HFFc6 (cell line): ENCODE results near the gene HIP1R. TPM values are rescaled to one million over a fixed set of nuclear protein-coding genes. Genes with fewer than 3 reads are reported as not detected.

ENCODE experiments used
- DNase-seq: peaks from one replicate; pipeline ENCODE4 v3.0.0-alpha.2; 2018
- H3K27ac Mint-ChIP-seq: 2 replicates; pipeline ENCODE4 v1.8.0; 2020; ENCODE audit warnings: mild to moderate bottlenecking, mixed read lengths
- H3K27me3 Mint-ChIP-seq: 2 replicates; pipeline ENCODE4 v1.8.0; 2021; ENCODE audit warnings: mild to moderate bottlenecking, moderate library complexity, mixed read lengths; ENCODE audit not compliant: insufficient read depth
- H3K36me3 Mint-ChIP-seq: 2 replicates; pipeline ENCODE4 v1.8.0; 2021; ENCODE audit warnings: low read depth, mixed read lengths
- H3K4me1 Mint-ChIP-seq: 2 replicates; pipeline ENCODE4 v1.8.0; 2020; ENCODE audit warnings: low read depth, mixed read lengths
- H3K4me3 Mint-ChIP-seq: 2 replicates; pipeline ENCODE4 v1.8.0; 2020; ENCODE audit warnings: mild to moderate bottlenecking, moderate library complexity, mixed read lengths
- H3K9me3 Mint-ChIP-seq: 2 replicates; pipeline ENCODE4 v1.8.0; 2020; ENCODE audit warnings: mild to moderate bottlenecking, mixed read lengths
- CTCF ChIP-seq: fragments of 200-600 bp; sonication (generic); IDR thresholded peaks from 2 replicates; pipeline ENCODE4 v1.5.0; 2021; ENCODE audit warnings: antibody characterized with exemption, mild to moderate bottlenecking
- total RNA-seq, 6 experiments: library from RNA; stranded (reverse); fragmentation: NEBNext Ultra II Directional; extraction: Animal tissue kit (Norgen Biotek cat#: 25700); gene quantifications; 2 replicates in 1 of 6; 3 replicates in 5 of 6; pipeline ENCODE4 v1.2.3, GENCODE V29; 2021

The HIP1R gene
- total RNA-seq, 6 experiments from 2014 or later: 6.7 to 9.8 (median 8.4) TPM

GRCh38 chr12:122823429-122823828, 11.8 kb upstream of the HIP1R start:
- no peak for TF ChIP-seq CTCF
- DNase-seq: no peak
- Mint-ChIP-seq H3K9me3 (no peaks in the 10 kb centered on the region), H3K4me3 (no peak overlapping the region), H3K27ac (no peak overlapping the region), H3K4me1 (peaks cover 10% of the 10 kb centered on the region; the same call in 1 of the 2 replicates), H3K36me3 (no peaks in the 10 kb centered on the region), H3K27me3 (peaks cover 6% of the 10 kb centered on the region)

- 0 out of 2 replicates have a peak, but pooled peaks cover 4% of the 10 kb centered on the region for H3K9me3 Mint-ChIP-seq
- H3K4me1 Mint-ChIP-seq: peaks cover 16% of the 10 kb centered on the region; the same call in 1 of the 2 replicates
- peaks cover 3% of the 10 kb centered on the region; the same call in 1 of the 2 replicates for H3K27me3 Mint-ChIP-seq
- no peak for TF ChIP-seq CTCF
- peak overlapping the region; percentile 86 for H3K4me3 Mint-ChIP-seq
- no peak overlapping the region for H3K27ac Mint-ChIP-seq
- H3K36me3 Mint-ChIP-seq: no peaks in the 10 kb centered on the region
- DNase-seq: no peak
Measured at GRCh38 chr12:122825773-122826724, 9.2 kb upstream of the HIP1R start.

GRCh38 chr12:122827258-122827657, 8.0 kb upstream of the HIP1R start:
- Mint-ChIP-seq H3K27ac (no peak overlapping the region), H3K27me3 (0 out of 2 replicates have a peak, but pooled peaks cover 2% of the 10 kb centered on the region), H3K4me3 (peak overlapping the region; percentile 23; the same call in 1 of the 2 replicates), H3K9me3 (0 out of 2 replicates have a peak, but pooled peaks cover 4% of the 10 kb centered on the region), H3K36me3 (no peaks in the 10 kb centered on the region), H3K4me1 (peaks cover 17% of the 10 kb centered on the region; the same call in 1 of the 2 replicates)
- no peak for DNase-seq
- no peak for TF ChIP-seq CTCF

GRCh38 chr12:122830517-122831214, 4.6 kb upstream of the HIP1R start:
- Mint-ChIP-seq H3K4me1 (peaks cover 34% of the 10 kb centered on the region), H3K4me3 (no peak overlapping the region), H3K27me3 (no peaks in the 10 kb centered on the region), H3K9me3 (0 out of 2 replicates have a peak, but pooled peaks cover 4% of the 10 kb centered on the region), H3K36me3 (no peaks in the 10 kb centered on the region), H3K27ac (no peak overlapping the region; the same call in 1 of the 2 replicates)
- TF ChIP-seq CTCF: no peak
- peak; percentile 79 for DNase-seq

GRCh38 chr12:122834104-122834920, 945 bp upstream of the HIP1R start:
- Mint-ChIP-seq H3K9me3 (0 out of 2 replicates have a peak, but pooled peaks cover 4% of the 10 kb centered on the region), H3K4me1 (peaks cover 34% of the 10 kb centered on the region), H3K36me3 (no peaks in the 10 kb centered on the region), H3K27me3 (no peaks in the 10 kb centered on the region; the same call in 1 of the 2 replicates), H3K4me3 (peak overlapping the region; percentile 93), H3K27ac (peak overlapping the region; percentile 82)
- TF ChIP-seq CTCF: peak; percentile 35; the same call in 1 of the 2 replicates
- DNase-seq: peak; percentile 51
